Activated naive CD4-positive, alpha-beta T cell (primary cell): ENCODE data around the gene MTRFR.
A peak's percentile ranks its signal among the peaks of the same experiment; 100 is the strongest.
"Not testable (repeated sequence)": the region's sequence is repeated elsewhere in the genome, so short reads cannot be mapped to it uniquely, and the experiment has no call there.

Experiments used
- DNase-seq, 4 experiments: peaks; one replicate each; lab custom pipeline; 2025; lab: John Stamatoyannopoulos, UW

Gene MTRFR

GRCh38 chr12:123248996-123249741 is 15.9 kb downstream of the MTRFR start:
- not testable (repeated sequence) for DNase-seq

GRCh38 chr12:123250471-123251383 is 17.5 kb downstream of the MTRFR start:
- no peak for DNase-seq

- no peak for DNase-seq
Measured at GRCh38 chr12:123251403-123252076, 18.3 kb downstream of the MTRFR start.

GRCh38 chr12:123252365-123252764 is 19.1 kb downstream of the MTRFR start:
- DNase-seq = not testable (repeated sequence)

GRCh38 chr12:123253641-123254459 is 20.6 kb downstream of the MTRFR start:
- no peak for DNase-seq

GRCh38 chr12:123254853-123255446 is 21.7 kb downstream of the MTRFR start:
- no peak for DNase-seq

GRCh38 chr12:123258593-123258992 is 25.4 kb downstream of the MTRFR start:
- no peak for DNase-seq

GRCh38 chr12:123260081-123260480 is 26.8 kb downstream of the MTRFR start:
- DNase-seq = no peak

GRCh38 chr12:123261196-123261595 is 28.0 kb downstream of the MTRFR start:
- DNase-seq = no peak

- no peak for DNase-seq
Measured at GRCh38 chr12:123263196-123263817, 30.1 kb downstream of the MTRFR start.

- no peak for DNase-seq
Measured at GRCh38 chr12:123264642-123265041, 31.4 kb downstream of the MTRFR start.

GRCh38 chr12:123265851-123266678 is 32.8 kb downstream of the MTRFR start:
- no peak for DNase-seq

GRCh38 chr12:123266679-123267277 is 33.5 kb downstream of the MTRFR start:
- no peak for DNase-seq

- DNase-seq = no peak
Measured at GRCh38 chr12:123267335-123267920, 34.2 kb downstream of the MTRFR start.

- no peak for DNase-seq
Measured at GRCh38 chr12:123267991-123268843, 35.0 kb downstream of the MTRFR start.

- no peak for DNase-seq
Measured at GRCh38 chr12:123268850-123269249, 35.6 kb downstream of the MTRFR start.

GRCh38 chr12:123269395-123269892 is 36.2 kb downstream of the MTRFR start:
- peak in 1 of 4 experiments; percentile 18 for DNase-seq

GRCh38 chr12:123269896-123270213 is 36.6 kb downstream of the MTRFR start:
- no peak for DNase-seq
